A549 (cell line): ENCODE results near the gene NHSL1.

Source experiments
- CTCF ChIP-seq: fragments of >200 bp; sonication (Bioruptor Twin); formaldehyde crosslinking; IDR thresholded peaks from 3 replicates; pipeline ENCODE4 v1.5.1; 2016
- EP300 ChIP-seq, 2 experiments: fragments of >200 bp; sonication (Bioruptor Twin); formaldehyde crosslinking; IDR thresholded peaks; 2 replicates in 1 of 2; 3 replicates in 1 of 2; pipeline ENCODE4 v1.6.1; 2016 to 2017
- MYC ChIP-seq: IDR thresholded peaks from 2 replicates; pipeline ENCODE4 v1.6.1; 2012; ENCODE audit warnings: mild to moderate bottlenecking, inconsistent platforms, low read length, improper control_type of control experiment, borderline replicate concordance
- NR3C1 ChIP-seq: fragments of >200 bp; sonication (Bioruptor Twin); formaldehyde crosslinking; IDR thresholded peaks from 3 replicates; pipeline ENCODE4 v1.6.1; 2017
- RAD21 ChIP-seq, 2 experiments: fragments of >200 bp in 1 of 2; sonication (Bioruptor Twin) in 1 of 2; formaldehyde crosslinking in 1 of 2; IDR thresholded peaks in 1 of 2; conservative IDR thresholded peaks in 1 of 2; 2 replicates in 1 of 2; 3 replicates in 1 of 2; pipeline ENCODE4 v1.6.1; 2012 to 2018; ENCODE audit warnings: inconsistent platforms in 1 of 2
- REST ChIP-seq: fragments of 200-600 bp; sonication (generic); IDR thresholded peaks from 2 replicates; pipeline ENCODE4 v1.6.1; 2016; ENCODE audit warnings: antibody characterized with exemption, mild to moderate bottlenecking, moderate library complexity
- SREBF2 ChIP-seq: fragments of 450-650 bp; IDR thresholded peaks from 2 replicates; pipeline ENCODE4 v1.6.1; 2014; ENCODE audit warnings: mild to moderate bottlenecking, moderate library complexity

- no peak for TF ChIP-seq CTCF
- no peak for TF ChIP-seq REST
- TF ChIP-seq RAD21 (conservative IDR thresholded peaks at IDR 0.05 in 1 of 2, IDR thresholded peaks at IDR 0.05 in 1 of 2) = no peak
- TF ChIP-seq NR3C1 = no peak
- TF ChIP-seq EP300 (IDR thresholded peaks at IDR 0.05) = no peak
- TF ChIP-seq MYC = no peak
- no peak for TF ChIP-seq SREBF2
Measured at GRCh38 chr6:138504764-138505689, 5.7 kb upstream of the NHSL1 start.
